Stimulated activated CD4-positive, alpha-beta T cell treated with anti-CD3 and anti-CD28 coated beads, Interleukin-12 subunit alpha, Interleukin-12 subunit beta, amount 100 ng/mL, for 48 hours (primary cell): ENCODE results near the gene ADAMTS14.

ENCODE experiments used
- DNase-seq, 3 donors: peaks; one replicate each; pipeline ENCODE4 v3.0.0-alpha.2; 2020; ENCODE audit warnings: low read depth in 2 of 3, low spot score in 1 of 3

Gene ADAMTS14

GRCh38 chr10:70728328-70728727, 56.0 kb downstream of the ADAMTS14 start:
- DNase-seq, result no peak

GRCh38 chr10:70729763-70730357, 57.6 kb downstream of the ADAMTS14 start:
- no peak for DNase-seq

- DNase-seq, result no peak
Observed at GRCh38 chr10:70730955-70731354, 58.6 kb downstream of the ADAMTS14 start.

GRCh38 chr10:70732569-70732968, 60.3 kb downstream of the ADAMTS14 start:
- no peak for DNase-seq

GRCh38 chr10:70733051-70733450, 60.7 kb downstream of the ADAMTS14 start:
- DNase-seq, result no peak

- no peak for DNase-seq
Observed at GRCh38 chr10:70735161-70735560, 62.9 kb downstream of the ADAMTS14 start.

GRCh38 chr10:70736525-70736924, 64.2 kb downstream of the ADAMTS14 start:
- DNase-seq, result no peak

GRCh38 chr10:70737250-70737649, 64.9 kb downstream of the ADAMTS14 start:
- no peak for DNase-seq

GRCh38 chr10:70738006-70738760, 65.9 kb downstream of the ADAMTS14 start:
- no peak for DNase-seq

- no peak for DNase-seq
Observed at GRCh38 chr10:70738761-70739121, 66.4 kb downstream of the ADAMTS14 start.

GRCh38 chr10:70740406-70741288, 68.3 kb downstream of the ADAMTS14 start:
- DNase-seq, result no peak

- DNase-seq, result no peak
Observed at GRCh38 chr10:70742537-70743429, 70.5 kb downstream of the ADAMTS14 start.

GRCh38 chr10:70743430-70743788, 71.1 kb downstream of the ADAMTS14 start:
- DNase-seq, result no peak

GRCh38 chr10:70743879-70744278, 71.6 kb downstream of the ADAMTS14 start:
- no peak for DNase-seq

- no peak for DNase-seq
Observed at GRCh38 chr10:70744617-70745143, 72.4 kb downstream of the ADAMTS14 start.

- no peak for DNase-seq
Observed at GRCh38 chr10:70745555-70745954, 73.2 kb downstream of the ADAMTS14 start.

GRCh38 chr10:70747192-70747965, 75.1 kb downstream of the ADAMTS14 start:
- no peak for DNase-seq

GRCh38 chr10:70748305-70748704, 76.0 kb downstream of the ADAMTS14 start:
- DNase-seq, result no peak

GRCh38 chr10:70748801-70749573, 76.7 kb downstream of the ADAMTS14 start:
- DNase-seq, result no peak
